Transverse colon (tissue), 4 donors: Measurements from ENCODE around the gene YWHAB. TPM values are rescaled to one million over a fixed set of nuclear protein-coding genes. Genes with fewer than 3 reads are reported as not detected.
A peak's percentile ranks its signal among the peaks of the same experiment; 100 is the strongest.

ENCODE experiments used
- DNase-seq: peaks from one replicate; pipeline ENCODE4 v3.0.0-alpha.2; 2019
- H3K27ac ChIP-seq, 4 donors: fragments of 200-600 bp; sonication (generic); 2 replicates each; pipeline ENCODE4 v1.5.1; 2016 to 2018; ENCODE audit warnings: inconsistent platforms in 4 of 4
- H3K27me3 ChIP-seq: fragments of 200-600 bp; sonication (generic); 2 replicates; pipeline ENCODE4 v1.5.1; 2017; ENCODE audit warnings: inconsistent platforms
- H3K36me3 ChIP-seq, 4 donors: fragments of 200-600 bp; sonication (generic); 2 replicates each; pipeline ENCODE4 v1.5.1; 2017 to 2019; ENCODE audit warnings: inconsistent platforms in 4 of 4
- H3K4me1 ChIP-seq, 4 donors: fragments of 200-600 bp; sonication (generic); 2 replicates each; pipeline ENCODE4 v1.5.1; 2017 to 2020; ENCODE audit warnings: inconsistent platforms in 4 of 4
- H3K4me3 ChIP-seq, 4 donors: fragments of 200-600 bp; sonication (generic); 1 replicate in 1 of 4; 2 replicates in 3 of 4; pipeline versions ENCODE4 v1.5.1 to v1.6.1; 2017 to 2019; ENCODE audit warnings: inconsistent platforms in 4 of 4
- H3K9me3 ChIP-seq, 2 donors: fragments of 200-600 bp; sonication (generic); 2 replicates each; pipeline ENCODE4 v1.5.1; 2017 to 2019; ENCODE audit warnings: inconsistent platforms in 2 of 2
- EP300 ChIP-seq: sonication (generic); formaldehyde crosslinking; IDR thresholded peaks from one replicate; pipeline ENCODE4 v1.6.1; 2017; ENCODE audit warnings: antibody characterized with exemption, low read depth
- POLR2A ChIP-seq: fragments of 450-650 bp; IDR thresholded peaks from one replicate; pipeline ENCODE4 v1.6.1; 2016; ENCODE audit warnings: antibody characterized with exemption, mild to moderate bottlenecking, moderate library complexity
- POLR2AphosphoS5 ChIP-seq, 3 donors: sonication (generic); formaldehyde crosslinking; IDR thresholded peaks; one replicate each; pipeline ENCODE4 v1.6.1; 2016; ENCODE audit warnings: antibody characterized with exemption in 3 of 3
- WGBS, 2 donors: methylation state at CpG; one replicate each; pipeline ENCODE4 v1.1.5; 2018; ENCODE audit warnings: low coverage in 1 of 2; 5-methylcytosine and 5-hydroxymethylcytosine counted together
- in situ Hi-C, 4 donors: fragments of 200-750 bp; cut with MboI; loops; one replicate each; pipeline versions ENCODE4 v1.15.0 to v1.15.1; 2017; ENCODE audit warnings: low sequenced_read_pairs in 3 of 4, low pct_ligation_motif_present in 1 of 4, low pct_unique_long_range_greater_than_20kb in 1 of 4
- intact Hi-C: fragments of 100-400 bp; cut with DNase I; formaldehyde crosslinking; loops from one replicate; pipeline ENCODE4 v1.15.1; 2023; ENCODE audit warnings: low total_unique reads
- total RNA-seq, 4 donors: library from RNA; depleted of rRNA; stranded (reverse); fragments of >200 nt; gene quantifications; one replicate each; pipeline ENCODE4 v1.1.0, GENCODE V29; 2016
- TF ChIP-seq, protein P1 (sequence below), 5 experiments: fragments of 200-600 bp in 3 of 5; fragments of 450-650 bp in 2 of 5; sonication (generic) in 3 of 5; IDR thresholded peaks; 1 replicate in 2 of 5; 2 replicates in 3 of 5; pipeline ENCODE4 v1.5.1; 2016 to 2017; ENCODE audit warnings: antibody characterized with exemption in 5 of 5, inconsistent platforms in 3 of 5, mild to moderate bottlenecking in 2 of 5, moderate library complexity in 1 of 5

YWHAB gene
- total RNA-seq, 4 donors from 2014 or later = 73.2 to 170 (median 117) TPM

DNA sequence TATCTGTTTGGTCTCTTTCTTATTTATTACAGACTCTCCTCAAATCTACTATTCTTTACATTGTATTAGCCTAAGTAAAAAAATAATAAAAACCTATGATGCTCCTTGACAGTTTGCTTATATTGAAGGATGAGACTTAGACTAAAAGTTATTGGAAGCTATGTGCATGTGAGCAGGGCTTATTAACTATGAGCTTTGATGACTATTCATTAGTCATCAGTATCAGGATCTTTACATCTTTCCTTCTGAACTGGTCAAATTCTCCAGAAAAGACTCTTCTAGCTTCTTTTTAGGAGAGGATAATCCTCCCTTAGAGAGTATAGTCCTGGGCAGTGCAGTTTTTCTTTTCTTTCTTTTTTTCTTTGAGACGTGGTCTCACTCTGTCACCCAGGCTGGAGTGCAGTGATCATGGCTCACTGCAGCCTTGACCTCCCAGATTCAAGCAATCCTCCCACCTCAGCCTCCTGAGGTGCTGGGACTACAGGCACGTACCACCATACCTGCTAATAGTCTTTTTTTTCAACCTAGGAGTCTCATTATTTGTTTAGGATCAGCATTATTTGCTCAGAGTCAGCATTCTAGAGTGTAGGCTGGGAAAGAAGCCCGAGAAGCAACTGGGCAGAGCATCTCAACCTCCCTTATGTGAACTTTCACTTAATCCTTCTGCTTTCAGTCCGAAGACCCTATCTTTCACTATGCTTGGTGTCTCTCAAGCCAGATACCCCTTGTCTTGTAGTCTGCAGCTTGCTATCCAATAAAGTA lies 37.1 kb upstream of the YWHAB start:
- in situ Hi-C loops = no loop called here
- TF ChIP-seq POLR2A (no peak), EP300 (no peak)
- intact Hi-C loops = no loop called here

DNA sequence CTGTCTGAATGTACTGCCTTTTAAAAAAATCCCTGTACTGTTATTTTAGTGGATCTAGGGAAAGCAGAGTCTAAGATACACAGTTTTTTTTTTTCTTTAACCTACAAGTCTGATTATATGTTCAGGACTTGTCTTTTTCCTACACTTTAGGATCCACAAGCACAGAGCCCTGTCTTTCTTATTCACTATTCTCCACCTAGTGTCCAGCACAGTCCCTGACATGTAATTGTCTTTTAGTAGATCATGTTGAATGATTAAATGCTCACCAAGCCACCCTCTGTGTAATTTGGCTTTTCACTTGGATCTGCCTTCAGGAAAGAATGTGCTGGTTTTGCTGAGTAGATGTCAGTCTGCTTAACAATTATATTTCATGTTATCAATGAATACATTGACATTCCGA lies 35.8 kb upstream of the YWHAB start:
- WGBS, 2 donors = 34 to 43% methylated on average over 1 of the region's 1 CpG
- Histone ChIP-seq H3K36me3 (no peaks in the 10 kb centered on the region), H3K27me3 (peaks cover 7% of the 10 kb centered on the region), H3K27ac (peak overlapping the region; percentile 50 to 67 (median 57)), H3K4me1 (peaks cover 0 to 35% (median 20%) of the 10 kb centered on the region in 4 donors), H3K9me3 (no peaks in the 10 kb centered on the region), H3K4me3 (no peak overlapping the region)
- in situ Hi-C loops = loop anchor here in 1 of 4 donors (25.0 kb wide), 1 partner anchor 162 kb away; no protein-coding TSS in a partner anchor
- TF ChIP-seq POLR2A = no peak
- TF ChIP-seq, protein P1, sequence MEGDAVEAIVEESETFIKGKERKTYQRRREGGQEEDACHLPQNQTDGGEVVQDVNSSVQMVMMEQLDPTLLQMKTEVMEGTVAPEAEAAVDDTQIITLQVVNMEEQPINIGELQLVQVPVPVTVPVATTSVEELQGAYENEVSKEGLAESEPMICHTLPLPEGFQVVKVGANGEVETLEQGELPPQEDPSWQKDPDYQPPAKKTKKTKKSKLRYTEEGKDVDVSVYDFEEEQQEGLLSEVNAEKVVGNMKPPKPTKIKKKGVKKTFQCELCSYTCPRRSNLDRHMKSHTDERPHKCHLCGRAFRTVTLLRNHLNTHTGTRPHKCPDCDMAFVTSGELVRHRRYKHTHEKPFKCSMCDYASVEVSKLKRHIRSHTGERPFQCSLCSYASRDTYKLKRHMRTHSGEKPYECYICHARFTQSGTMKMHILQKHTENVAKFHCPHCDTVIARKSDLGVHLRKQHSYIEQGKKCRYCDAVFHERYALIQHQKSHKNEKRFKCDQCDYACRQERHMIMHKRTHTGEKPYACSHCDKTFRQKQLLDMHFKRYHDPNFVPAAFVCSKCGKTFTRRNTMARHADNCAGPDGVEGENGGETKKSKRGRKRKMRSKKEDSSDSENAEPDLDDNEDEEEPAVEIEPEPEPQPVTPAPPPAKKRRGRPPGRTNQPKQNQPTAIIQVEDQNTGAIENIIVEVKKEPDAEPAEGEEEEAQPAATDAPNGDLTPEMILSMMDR (IDR thresholded peaks at IDR 0.05) = peak; percentile 10 to 58 (median 30)
- no peak for TF ChIP-seq EP300
- TF ChIP-seq POLR2AphosphoS5 (IDR thresholded peaks at IDR 0.05) = no peak
- intact Hi-C loops = no loop called here
- DNase-seq = no peak

More for the DNA sequence above, 37.1 kb upstream of the YWHAB start:
- Histone ChIP-seq H3K36me3 (no peaks in the 10 kb centered on the region), H3K27me3 (peaks cover 7% of the 10 kb centered on the region), H3K4me1 (peaks cover 0 to 35% (median 20%) of the 10 kb centered on the region in 4 donors), H3K4me3 (no peak overlapping the region), H3K27ac (no peak overlapping the region), H3K9me3 (no peaks in the 10 kb centered on the region)
- no peak for DNase-seq
- 66 to 78% methylated on average over 3 to 4 of the region's 4 CpGs for WGBS, 2 donors

DNA sequence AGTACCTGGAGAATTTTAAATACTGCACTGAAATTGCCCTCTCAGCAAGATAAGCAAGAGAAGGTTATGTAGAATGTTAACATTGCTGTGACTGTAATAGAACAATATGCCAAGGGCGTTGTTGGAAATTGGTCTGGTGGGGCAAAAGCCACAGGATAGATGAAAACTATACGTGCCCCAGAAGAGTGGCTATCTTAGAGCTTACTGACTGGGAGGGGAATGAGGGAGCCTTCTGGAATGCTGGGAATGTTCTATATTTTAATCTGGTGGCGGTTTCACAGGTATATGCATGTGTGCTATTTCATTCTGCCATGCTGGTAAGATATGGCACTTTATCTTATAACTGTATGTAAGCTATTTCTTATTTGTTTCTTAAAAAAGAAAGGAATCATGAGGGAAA lies 35.2 kb upstream of the YWHAB start:
- in situ Hi-C loops (loop anchor here in 1 of 4 donors (25.0 kb wide), 1 partner anchor 163 kb away; no protein-coding TSS in a partner anchor), intact Hi-C loops (no loop called here)
- H3K4me1 ChIP-seq = peaks cover 0 to 35% (median 20%) of the 10 kb centered on the region in 4 donors
- peak; percentile 25 for DNase-seq
- H3K36me3 ChIP-seq = no peaks in the 10 kb centered on the region
- no peak overlapping the region for H3K4me3 ChIP-seq
- H3K27me3 ChIP-seq = peaks cover 7% of the 10 kb centered on the region
- peak overlapping the region; percentile 50 to 67 (median 57) for H3K27ac ChIP-seq
- no peaks in the 10 kb centered on the region for H3K9me3 ChIP-seq
- WGBS, 2 donors = 41 to 61% methylated on average over 3 of the region's 3 CpGs
- no peak for TF ChIP-seq EP300
- TF ChIP-seq POLR2A = no peak
- TF ChIP-seq, protein P1 (IDR thresholded peaks at IDR 0.05) = no peak
- no peak for TF ChIP-seq POLR2AphosphoS5 (IDR thresholded peaks at IDR 0.05)

DNA sequence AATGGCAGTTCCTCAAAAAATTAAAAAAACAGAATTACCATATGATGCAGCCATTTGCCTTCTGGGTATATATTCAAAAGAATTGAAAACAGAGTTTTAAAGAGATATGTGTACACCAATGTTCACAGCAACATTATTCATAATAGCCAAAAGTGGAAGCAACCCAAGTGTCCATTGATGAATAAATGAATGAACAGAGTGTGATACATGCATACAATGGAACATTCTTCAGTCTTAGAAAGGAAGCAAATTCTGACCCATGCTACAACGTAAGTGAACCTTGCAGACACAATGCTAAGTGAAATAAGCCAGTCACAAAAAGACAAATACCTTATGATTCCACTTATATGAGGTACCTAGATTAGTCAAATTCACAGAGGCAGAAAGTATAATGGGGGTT lies 34.7 kb upstream of the YWHAB start:
- Histone ChIP-seq H3K27ac (peak overlapping the region; percentile 50 to 67 (median 57)), H3K27me3 (peaks cover 7% of the 10 kb centered on the region), H3K9me3 (no peaks in the 10 kb centered on the region), H3K4me3 (no peak overlapping the region), H3K4me1 (peaks cover 0 to 35% (median 20%) of the 10 kb centered on the region in 4 donors), H3K36me3 (no peaks in the 10 kb centered on the region)
- TF ChIP-seq POLR2AphosphoS5 (IDR thresholded peaks at IDR 0.05) = no peak
- TF ChIP-seq EP300 = no peak
- TF ChIP-seq POLR2A = no peak
- TF ChIP-seq, protein P1 (IDR thresholded peaks at IDR 0.05) = no peak
- WGBS, 2 donors = 33 to 46% methylated on average over 1 of the region's 1 CpG
- in situ Hi-C loops = loop anchor here in 1 of 4 donors (25.0 kb wide), 1 partner anchor 164 kb away; no protein-coding TSS in a partner anchor
- no peak for DNase-seq
- intact Hi-C loops = no loop called here
